ENCODE results near the gene FRAT2. TPM values are rescaled to one million over a fixed set of nuclear protein-coding genes. Genes with fewer than 3 reads are reported as not detected.

Gene FRAT2
- total RNA-seq, 1 donor from 2014 or later: 8.9 TPM

DNA sequence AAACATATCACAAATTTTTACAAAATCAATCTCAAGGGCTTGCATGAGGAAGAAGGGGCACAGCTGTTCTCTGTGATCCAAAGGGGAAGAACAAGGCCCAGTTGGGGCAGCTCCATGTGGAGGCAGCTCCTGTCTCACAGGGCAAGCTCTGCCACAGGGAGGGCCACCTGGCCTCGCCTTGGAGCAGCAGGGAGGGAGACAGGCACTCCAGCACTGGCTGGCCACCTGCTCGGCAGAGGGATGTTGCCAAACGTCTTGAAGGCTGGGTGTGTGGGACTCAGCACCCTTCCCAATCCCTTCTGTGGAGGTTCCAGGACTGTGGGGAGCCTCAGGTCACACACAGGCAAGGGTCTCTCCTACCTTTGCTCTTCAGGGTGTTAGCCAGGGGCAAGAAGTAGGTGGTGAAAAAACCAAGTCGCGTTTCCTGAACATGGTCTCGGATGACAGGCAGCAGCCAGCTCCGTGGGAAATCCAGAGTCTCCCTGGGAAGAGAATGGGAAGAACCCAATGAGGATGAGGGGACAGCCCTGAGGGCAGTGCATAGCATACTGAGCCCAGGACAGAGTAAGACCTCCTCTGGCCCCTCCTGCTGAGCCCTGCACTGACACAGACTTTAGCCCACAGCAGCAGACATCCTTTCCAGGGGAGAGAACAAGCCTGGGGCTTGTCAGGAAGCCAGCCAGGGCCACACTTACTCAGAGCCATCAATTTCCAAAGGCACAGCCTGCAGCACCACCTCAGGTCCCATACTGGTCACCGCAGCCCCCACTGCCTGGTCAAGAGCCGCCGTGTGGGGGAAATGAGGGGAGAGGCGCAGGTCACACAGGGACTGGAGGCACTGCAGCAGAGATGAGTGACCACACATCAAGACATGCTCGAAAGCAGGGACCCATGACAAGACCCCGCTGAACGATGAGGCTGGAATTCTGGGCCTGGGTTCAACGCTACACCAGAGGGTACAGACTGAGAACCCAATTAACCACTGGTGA lies 44.7 kb upstream of the FRAT2 start:
- TF ChIP-seq, protein P1, sequence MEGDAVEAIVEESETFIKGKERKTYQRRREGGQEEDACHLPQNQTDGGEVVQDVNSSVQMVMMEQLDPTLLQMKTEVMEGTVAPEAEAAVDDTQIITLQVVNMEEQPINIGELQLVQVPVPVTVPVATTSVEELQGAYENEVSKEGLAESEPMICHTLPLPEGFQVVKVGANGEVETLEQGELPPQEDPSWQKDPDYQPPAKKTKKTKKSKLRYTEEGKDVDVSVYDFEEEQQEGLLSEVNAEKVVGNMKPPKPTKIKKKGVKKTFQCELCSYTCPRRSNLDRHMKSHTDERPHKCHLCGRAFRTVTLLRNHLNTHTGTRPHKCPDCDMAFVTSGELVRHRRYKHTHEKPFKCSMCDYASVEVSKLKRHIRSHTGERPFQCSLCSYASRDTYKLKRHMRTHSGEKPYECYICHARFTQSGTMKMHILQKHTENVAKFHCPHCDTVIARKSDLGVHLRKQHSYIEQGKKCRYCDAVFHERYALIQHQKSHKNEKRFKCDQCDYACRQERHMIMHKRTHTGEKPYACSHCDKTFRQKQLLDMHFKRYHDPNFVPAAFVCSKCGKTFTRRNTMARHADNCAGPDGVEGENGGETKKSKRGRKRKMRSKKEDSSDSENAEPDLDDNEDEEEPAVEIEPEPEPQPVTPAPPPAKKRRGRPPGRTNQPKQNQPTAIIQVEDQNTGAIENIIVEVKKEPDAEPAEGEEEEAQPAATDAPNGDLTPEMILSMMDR (IDR thresholded peaks at IDR 0.05; ENCODE audit: unreplicated experiment): no peak
- peaks cover 13% of the 10 kb centered on the region for H3K36me3 Mint-ChIP-seq
- no peaks in the 10 kb centered on the region for H3K4me1 Mint-ChIP-seq
- no peak overlapping the region for H3K27ac Mint-ChIP-seq
- H3K9me3 Mint-ChIP-seq: no peaks in the 10 kb centered on the region
- DNase-seq (ENCODE audit: low spot score in 2 of 2, unreplicated experiment in 2 of 2): no peak
- H3K4me3 Mint-ChIP-seq: no peak overlapping the region
- H3K27me3 Mint-ChIP-seq (ENCODE audit: low read depth): no peaks in the 10 kb centered on the region

DNA sequence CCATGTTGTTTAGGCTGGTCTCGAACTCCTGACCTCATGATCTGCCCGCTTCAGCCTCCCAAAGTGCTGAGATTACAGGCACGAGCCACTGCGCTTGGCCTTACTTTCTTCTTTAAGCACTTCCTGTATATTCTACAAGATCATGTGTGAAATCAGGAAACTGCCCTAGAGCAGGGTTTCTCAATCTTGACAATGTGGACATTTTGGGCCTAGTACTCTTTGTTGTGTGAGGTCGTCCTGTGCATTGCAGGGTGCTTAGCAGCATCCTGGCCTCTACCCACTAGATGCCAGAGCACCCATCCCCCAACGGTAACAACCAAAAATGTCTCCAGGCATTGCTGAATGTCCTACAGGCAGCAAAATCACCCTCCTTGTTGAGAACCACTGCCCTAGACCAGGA lies 41.9 kb upstream of the FRAT2 start:
- H3K36me3 Mint-ChIP-seq: peaks cover 30% of the 10 kb centered on the region
- TF ChIP-seq, protein P1 (IDR thresholded peaks at IDR 0.05; ENCODE audit: unreplicated experiment): no peak
- no peak overlapping the region for H3K27ac Mint-ChIP-seq
- DNase-seq (ENCODE audit: low spot score in 2 of 2, unreplicated experiment in 2 of 2): no peak
- H3K9me3 Mint-ChIP-seq: no peaks in the 10 kb centered on the region
- H3K27me3 Mint-ChIP-seq (ENCODE audit: low read depth): no peaks in the 10 kb centered on the region
- H3K4me1 Mint-ChIP-seq: no peaks in the 10 kb centered on the region
- no peak overlapping the region for H3K4me3 Mint-ChIP-seq

DNA sequence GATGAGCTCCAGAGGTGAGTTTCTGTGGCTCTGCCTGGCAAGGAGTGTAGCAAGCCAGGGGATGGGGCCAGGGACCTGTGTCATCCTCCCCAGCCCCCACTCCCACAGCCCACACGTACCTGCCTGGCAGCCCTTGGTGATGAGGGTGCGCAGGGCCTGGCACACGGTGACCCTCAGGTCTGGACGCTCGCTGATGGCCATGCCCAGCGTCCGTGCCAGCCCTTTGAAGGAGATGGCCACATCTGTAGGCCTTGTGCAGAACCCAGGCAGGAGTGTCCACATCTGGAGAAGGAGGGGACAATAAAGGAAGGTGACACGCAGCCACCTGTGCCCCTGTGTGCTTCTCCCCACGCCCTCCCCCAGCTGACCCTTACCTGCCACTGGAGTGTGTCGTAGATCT lies 38.9 kb upstream of the FRAT2 start:
- Mint-ChIP-seq H3K27me3 (ENCODE audit: low read depth) (no peaks in the 10 kb centered on the region), H3K27ac (no peak overlapping the region), H3K9me3 (no peaks in the 10 kb centered on the region), H3K36me3 (peaks cover 32% of the 10 kb centered on the region), H3K4me3 (no peak overlapping the region), H3K4me1 (no peaks in the 10 kb centered on the region)
- TF ChIP-seq, protein P1 (IDR thresholded peaks at IDR 0.05; ENCODE audit: unreplicated experiment): no peak
- no peak for DNase-seq (ENCODE audit: low spot score in 2 of 2, unreplicated experiment in 2 of 2)

DNA sequence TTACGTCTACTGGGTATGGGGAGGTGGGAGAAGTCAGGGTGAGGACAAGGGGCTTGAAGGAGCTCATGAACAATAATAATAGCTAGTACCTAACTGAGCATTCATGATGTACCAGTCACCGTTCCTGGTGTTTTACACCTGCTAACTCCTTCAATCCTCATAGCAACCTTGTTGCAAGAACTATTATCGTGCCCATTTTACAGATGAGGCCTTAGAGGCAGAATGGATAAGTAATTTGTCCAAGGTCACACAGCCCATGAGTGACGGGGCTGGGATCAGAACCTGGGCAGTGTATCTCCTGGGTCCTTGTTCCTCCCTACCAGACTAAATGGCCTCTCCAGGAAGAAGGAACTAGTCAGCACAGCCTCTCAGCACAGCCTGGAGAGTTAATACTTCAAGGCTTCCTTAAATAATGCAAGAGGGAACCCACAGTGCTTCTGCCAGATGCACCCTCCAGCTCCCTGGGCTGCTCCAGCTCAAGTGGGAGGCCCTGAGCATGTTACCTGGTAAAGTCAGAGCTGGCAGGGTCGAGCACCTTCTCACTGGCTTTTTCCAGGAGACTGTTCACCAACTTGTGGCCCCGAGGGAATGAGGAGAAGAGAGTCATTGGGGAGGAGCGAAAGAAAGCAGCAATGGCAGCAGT lies 37.8 kb upstream of the FRAT2 start:
- DNase-seq (ENCODE audit: low spot score in 2 of 2, unreplicated experiment in 2 of 2): no peak

DNA sequence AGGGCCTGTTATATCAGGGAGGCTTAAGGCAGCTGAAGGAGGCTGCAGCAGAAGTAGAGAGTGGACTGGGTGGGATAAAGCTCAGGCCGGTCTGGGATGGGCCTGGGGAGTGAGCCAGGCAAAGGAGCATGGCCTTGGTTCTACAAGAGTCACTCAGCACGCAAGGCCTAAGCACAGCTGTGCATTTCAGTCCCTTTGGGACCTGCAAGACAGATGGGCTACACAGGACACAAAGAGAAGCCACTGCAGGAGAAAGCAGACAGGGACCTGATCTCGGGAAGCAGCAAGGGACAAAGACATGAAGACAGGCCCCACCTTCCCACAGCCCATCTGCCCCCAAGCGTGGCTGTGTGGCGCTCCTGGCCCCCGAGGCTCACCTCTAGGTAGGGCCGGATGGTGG lies 37.2 kb upstream of the FRAT2 start:
- H3K9me3 Mint-ChIP-seq: no peaks in the 10 kb centered on the region
- TF ChIP-seq, protein P1 (IDR thresholded peaks at IDR 0.05; ENCODE audit: unreplicated experiment): no peak
- H3K27me3 Mint-ChIP-seq (ENCODE audit: low read depth): no peaks in the 10 kb centered on the region
- DNase-seq (ENCODE audit: low spot score in 2 of 2, unreplicated experiment in 2 of 2): no peak
- no peak overlapping the region for H3K4me3 Mint-ChIP-seq
- H3K4me1 Mint-ChIP-seq: no peaks in the 10 kb centered on the region
- no peak overlapping the region for H3K27ac Mint-ChIP-seq
- peaks cover 37% of the 10 kb centered on the region for H3K36me3 Mint-ChIP-seq

More for the DNA sequence above, 37.8 kb upstream of the FRAT2 start:
- H3K4me1 Mint-ChIP-seq: no peaks in the 10 kb centered on the region
- H3K27me3 Mint-ChIP-seq (ENCODE audit: low read depth): no peaks in the 10 kb centered on the region
- H3K4me3 Mint-ChIP-seq: no peak overlapping the region
- H3K9me3 Mint-ChIP-seq: no peaks in the 10 kb centered on the region
- no peak overlapping the region for H3K27ac Mint-ChIP-seq
- TF ChIP-seq, protein P1 (IDR thresholded peaks at IDR 0.05; ENCODE audit: unreplicated experiment): no peak
- peaks cover 34% of the 10 kb centered on the region for H3K36me3 Mint-ChIP-seq

All from mesothelial cell of epicardium (in vitro differentiated cells).